Measurements from ENCODE around the gene KITLG. TPM values are rescaled to one million over a fixed set of nuclear protein-coding genes. Genes with fewer than 3 reads are reported as not detected.

Gene KITLG
- total and polyA plus RNA-seq, 2 experiments from 2014 or later, result 3.1 to 10.7 TPM

GRCh38 chr12:88590851-88591250, 10.6 kb upstream of the KITLG start (continued):
- no peak for TF ChIP-seq ZNF462 (CRISPR knock-in tag; IDR thresholded peaks at IDR 0.05)
- TF ChIP-seq ZNF331 (CRISPR knock-in tag; IDR thresholded peaks at IDR 0.05; ENCODE audit: low read depth), result no peak
- TF ChIP-seq EZH2phosphoT487 (IDR thresholded peaks at IDR 0.05; ENCODE audit: unreplicated experiment), result no peak
- no peak for TF ChIP-seq EZH2 (IDR thresholded peaks at IDR 0.05; ENCODE audit: low read depth, unreplicated experiment)
- TF ChIP-seq ZNF114 (CRISPR knock-in tag; IDR thresholded peaks at IDR 0.05), result no peak
- TF ChIP-seq REST (IDR thresholded peaks at IDR 0.05; ENCODE audit: unreplicated experiment), result no peak
- TF ChIP-seq NANOG (IDR thresholded peaks at IDR 0.05; ENCODE audit: borderline replicate concordance), result no peak
- TF ChIP-seq POLR2AphosphoS5 (IDR thresholded peaks at IDR 0.05; ENCODE audit: low read depth), result no peak
- TF ChIP-seq CREB1 (CRISPR knock-in tag; IDR thresholded peaks at IDR 0.05; ENCODE audit: low read depth), result no peak
- no peak for TF ChIP-seq JUNB (IDR thresholded peaks at IDR 0.05; ENCODE audit: unreplicated experiment)

Measured in GM23338 (cell line).